HG02884 (cell line): ENCODE results near the gene LAYN.
A peak's percentile ranks its signal among the peaks of the same experiment; 100 is the strongest.

Experiments
- ATAC-seq: cut with Tn5 transposase; IDR thresholded peaks from one replicate; pipeline ENCODE4 v1.9.1; 2021; ENCODE audit warnings: mild to moderate bottlenecking, moderate library complexity; ENCODE audit not compliant: unreplicated experiment

The LAYN gene

GRCh38 chr11:111591187-111591960 is 50.9 kb downstream of the LAYN start:
- ATAC-seq = no peak

- no peak for ATAC-seq
These were observed 52.0 kb downstream of the LAYN start for GRCh38 chr11:111592491-111592890.

- no peak for ATAC-seq
These were observed 55.8 kb downstream of the LAYN start for GRCh38 chr11:111596319-111596718.

GRCh38 chr11:111598148-111598547 is 57.6 kb downstream of the LAYN start:
- no peak for ATAC-seq

GRCh38 chr11:111598559-111598958 is 58.0 kb downstream of the LAYN start:
- no peak for ATAC-seq

GRCh38 chr11:111601636-111601978 is 61.1 kb downstream of the LAYN start:
- no peak for ATAC-seq

- ATAC-seq = peak; percentile 90
These were observed 61.7 kb downstream of the LAYN start, which contains the start of gene SIK2 for GRCh38 chr11:111601979-111602864. Gene SIK2, plus strand, starts transcription at chr11:111602449. Its CDS starts 115 bp downstream, at chr11:111602564.

GRCh38 chr11:111602865-111603610 is 62.5 kb downstream of the LAYN start:
- ATAC-seq = no peak

- no peak for ATAC-seq
These were observed 63.2 kb downstream of the LAYN start for GRCh38 chr11:111603611-111604130.

- ATAC-seq = no peak
These were observed 64.0 kb downstream of the LAYN start for GRCh38 chr11:111604392-111605009.

- ATAC-seq = no peak
These were observed 65.2 kb downstream of the LAYN start for GRCh38 chr11:111605681-111606080.

GRCh38 chr11:111606986-111607385 is 66.5 kb downstream of the LAYN start:
- ATAC-seq = no peak

GRCh38 chr11:111607751-111608150 is 67.2 kb downstream of the LAYN start:
- no peak for ATAC-seq
